GM18951 (cell line): ENCODE data around the gene SCN9A.

Experiments
- POLR2A ChIP-seq: IDR thresholded peaks from 4 replicates; pipeline ENCODE4 v1.6.1; 2011; ENCODE audit warnings: mild to moderate bottlenecking; ENCODE audit not compliant: insufficient read length, insufficient read depth; ENCODE audit errors: extremely low read depth
- in situ Hi-C: fragments of 300-500 bp; cut with MboI; formaldehyde crosslinking; loops from one replicate; pipeline ENCODE4 v1.12.0; 2022; ENCODE audit warnings: low sequenced_read_pairs, mixed read lengths, inconsistent platforms; ENCODE audit not compliant: unreplicated experiment

Gene SCN9A

DNA sequence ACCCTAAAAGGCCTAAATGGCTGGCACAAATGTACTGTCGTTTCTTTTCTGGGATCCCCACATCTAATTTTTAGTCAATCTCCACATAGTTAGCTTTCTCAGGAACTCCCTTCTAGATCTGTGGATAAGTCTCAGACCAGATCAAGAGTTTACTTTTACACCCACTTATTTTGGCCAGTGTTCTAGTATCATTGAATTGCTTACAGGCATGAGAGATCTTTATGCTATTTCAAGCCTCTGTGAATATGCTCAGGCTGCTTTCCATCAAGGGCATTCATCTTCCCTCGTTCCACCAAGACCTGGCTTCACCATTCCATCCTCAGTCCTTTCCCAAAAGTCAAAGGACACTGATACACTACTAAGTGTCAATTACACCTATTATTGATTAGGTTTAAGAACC lies 220.2 kb downstream of the SCN9A start:
- no peak for TF ChIP-seq POLR2A
- in situ Hi-C loops = no loop called here

- no peak for TF ChIP-seq POLR2A
- in situ Hi-C loops = no loop called here
Observed at GRCh38 chr2:166154685-166155338, 220.9 kb downstream of the SCN9A start.

DNA sequence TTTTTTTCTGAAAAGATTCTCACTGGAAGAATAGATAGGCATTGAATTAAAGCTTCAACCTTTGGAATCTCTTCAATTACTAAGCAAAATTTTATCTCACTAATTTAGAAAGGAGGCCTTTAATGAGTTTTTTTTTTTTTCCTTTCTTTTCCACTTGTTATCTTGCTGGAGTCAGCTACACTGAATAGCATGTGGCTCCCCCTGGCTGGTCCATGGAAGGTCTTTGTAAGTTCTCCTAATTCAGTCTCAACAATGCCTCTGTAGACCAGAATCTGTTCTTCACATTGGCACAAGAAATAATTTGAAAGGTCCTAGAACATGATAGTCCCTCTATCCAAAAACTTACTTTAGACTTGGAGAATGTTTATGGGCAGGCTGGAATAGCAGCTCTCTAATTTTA lies 223.7 kb downstream of the SCN9A start:
- no peak for TF ChIP-seq POLR2A
- in situ Hi-C loops = no loop called here

DNA sequence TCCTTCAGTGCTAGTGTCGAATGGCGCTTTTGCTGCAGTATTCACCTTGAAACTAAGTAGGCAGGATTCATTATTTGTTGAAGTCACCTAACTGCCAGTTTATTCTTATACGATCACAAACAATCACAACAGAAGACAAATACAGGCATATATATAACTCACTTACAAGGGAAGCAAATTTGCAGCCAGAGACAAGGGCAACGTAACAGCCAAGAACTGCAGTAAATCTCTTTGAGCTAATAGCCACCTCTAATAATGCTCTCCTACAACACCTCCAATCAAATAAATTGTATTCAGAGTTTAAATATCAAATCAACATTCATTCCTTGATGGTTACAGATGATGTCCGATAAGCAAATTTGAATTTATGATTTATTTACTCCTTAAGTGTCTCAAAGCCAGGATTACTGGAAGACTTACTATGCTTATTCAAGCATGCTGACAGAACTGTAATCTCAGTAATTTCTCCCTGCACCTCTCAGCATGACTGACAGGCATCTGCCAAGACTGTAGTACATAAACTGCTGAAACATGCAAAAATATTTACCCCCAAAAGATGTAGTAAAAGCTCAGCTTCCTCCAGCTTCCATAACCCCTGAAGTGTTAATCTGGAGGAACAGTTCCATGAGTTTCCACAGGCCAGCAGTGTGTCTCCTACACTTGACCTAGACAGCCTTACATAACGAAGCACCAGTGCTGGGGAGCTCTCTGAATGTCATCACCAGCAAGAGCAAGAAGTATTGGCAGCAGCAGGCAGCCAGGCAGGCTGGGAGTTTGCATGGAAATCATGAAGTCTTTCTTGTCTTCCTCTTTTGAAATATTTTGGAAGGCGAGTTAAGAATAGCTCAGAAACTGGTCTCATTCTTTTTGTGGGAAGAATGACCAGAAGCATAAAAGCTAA lies 227.0 kb downstream of the SCN9A start:
- TF ChIP-seq POLR2A = no peak
- in situ Hi-C loops = no loop called here

DNA sequence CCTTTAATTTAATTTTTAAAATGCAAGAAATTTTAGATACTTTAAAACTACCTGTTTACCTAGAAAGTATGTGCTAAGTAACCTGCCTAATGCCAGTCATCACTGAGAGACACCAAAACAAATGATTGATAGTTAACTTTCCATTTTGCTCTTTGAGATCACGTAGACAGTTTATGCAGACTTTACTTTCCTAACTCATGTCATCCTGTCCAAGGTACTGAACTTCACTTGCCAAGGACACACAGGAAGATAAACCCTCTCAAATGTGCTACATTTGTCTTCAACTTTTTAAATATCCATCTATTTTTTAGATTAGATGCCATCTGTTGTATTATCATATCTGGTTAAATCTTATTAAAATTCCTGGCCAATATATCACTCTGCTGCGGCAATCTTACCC lies 227.9 kb downstream of the SCN9A start:
- in situ Hi-C loops = no loop called here
- no peak for TF ChIP-seq POLR2A
